Measurements from ENCODE around the gene DNAAF1.

DNA sequence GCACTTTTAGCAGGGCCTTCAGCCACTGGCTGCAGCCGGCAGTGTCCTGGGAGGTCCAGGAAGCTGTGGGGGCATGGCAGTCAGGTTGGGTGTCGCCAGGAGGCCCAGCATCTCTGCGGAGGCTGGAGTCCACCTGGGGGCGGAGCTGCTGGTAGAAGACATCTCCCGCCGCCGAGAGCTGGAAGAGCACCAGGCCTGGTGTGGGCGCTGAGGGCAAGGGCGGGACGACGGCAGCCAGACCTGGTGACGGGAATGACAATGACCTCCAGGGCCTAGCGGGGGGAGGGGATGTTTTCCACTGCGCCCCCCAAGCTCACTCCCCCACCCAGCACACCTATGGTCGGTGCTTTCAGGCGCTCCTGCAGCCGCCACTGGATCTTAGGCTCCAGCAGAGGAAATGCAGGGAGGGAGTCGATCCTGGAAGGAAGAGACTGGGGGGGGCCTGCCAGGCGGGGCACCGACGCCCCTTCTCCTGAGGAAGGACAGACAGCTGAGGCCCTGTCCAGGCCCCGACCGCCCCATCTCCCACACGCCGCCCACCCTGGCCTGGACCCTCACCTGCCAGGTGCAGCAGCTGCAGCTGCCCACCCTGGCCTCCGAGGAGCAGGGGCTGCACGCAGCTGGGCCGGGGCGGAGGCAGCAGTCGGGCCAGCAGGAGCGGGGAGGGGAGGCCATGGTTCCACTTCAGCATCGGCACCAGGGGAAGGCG, 34.7 kb downstream of the DNAAF1 start:
- TF ChIP-seq CTCF (conservative IDR thresholded peaks at IDR 0.05; ENCODE audit: low read length) (no peak), EZH2phosphoT487 (IDR thresholded peaks at IDR 0.05; ENCODE audit: borderline replicate concordance) (no peak)

All from Loucy (cell line).